BLaER1 treated with 17β-estradiol and CSF1 and Interleukin-3, amounts not matched to agents 10 nM and 100 nM (cell line): ENCODE measurements around the gene REEP6.
A peak's percentile ranks its signal among the peaks of the same experiment; 100 is the strongest.
"Not testable (repeated sequence)": the region's sequence is repeated elsewhere in the genome, so short reads cannot be mapped to it uniquely, and the experiment has no call there.

Experiments used
- H3K27ac ChIP-seq, 11 experiments: shearing (Covaris generic); formaldehyde crosslinking; 2 replicates each; pipeline ENCODE4 v1.8.1; 2022
- H3K27me3 ChIP-seq, 11 experiments: shearing (Covaris generic); formaldehyde crosslinking; 2 replicates each; pipeline ENCODE4 v1.8.1; 2022
- H3K36me3 ChIP-seq, 11 experiments: shearing (Covaris generic); formaldehyde crosslinking; 2 replicates each; pipeline ENCODE4 v1.8.1; 2022
- H3K4me1 ChIP-seq, 10 experiments: shearing (Covaris generic); formaldehyde crosslinking; 2 replicates each; pipeline ENCODE4 v1.8.1; 2022
- H3K4me2 ChIP-seq, 11 experiments: shearing (Covaris generic); formaldehyde crosslinking; 2 replicates each; pipeline ENCODE4 v1.8.1; 2022
- H3K4me3 ChIP-seq, 10 experiments: shearing (Covaris generic); formaldehyde crosslinking; 2 replicates each; pipeline ENCODE4 v1.8.1; 2022
- H3K9ac ChIP-seq, 11 experiments: shearing (Covaris generic); formaldehyde crosslinking; 2 replicates each; pipeline ENCODE4 v1.8.1; 2022
- H3K9me3 ChIP-seq, 11 experiments: shearing (Covaris generic); formaldehyde crosslinking; replicated peaks in 1 of 11; 2 replicates each; pipeline ENCODE4 v1.8.1; 2022
- H4K20me1 ChIP-seq, 11 experiments: shearing (Covaris generic); formaldehyde crosslinking; 2 replicates each; pipeline ENCODE4 v1.8.1; 2022
- Cebpa-rat ChIP-seq, 11 experiments: shearing (Covaris generic); IDR thresholded peaks; 2 replicates each; pipeline ENCODE4 v1.8.1; 2022

The REEP6 gene

DNA sequence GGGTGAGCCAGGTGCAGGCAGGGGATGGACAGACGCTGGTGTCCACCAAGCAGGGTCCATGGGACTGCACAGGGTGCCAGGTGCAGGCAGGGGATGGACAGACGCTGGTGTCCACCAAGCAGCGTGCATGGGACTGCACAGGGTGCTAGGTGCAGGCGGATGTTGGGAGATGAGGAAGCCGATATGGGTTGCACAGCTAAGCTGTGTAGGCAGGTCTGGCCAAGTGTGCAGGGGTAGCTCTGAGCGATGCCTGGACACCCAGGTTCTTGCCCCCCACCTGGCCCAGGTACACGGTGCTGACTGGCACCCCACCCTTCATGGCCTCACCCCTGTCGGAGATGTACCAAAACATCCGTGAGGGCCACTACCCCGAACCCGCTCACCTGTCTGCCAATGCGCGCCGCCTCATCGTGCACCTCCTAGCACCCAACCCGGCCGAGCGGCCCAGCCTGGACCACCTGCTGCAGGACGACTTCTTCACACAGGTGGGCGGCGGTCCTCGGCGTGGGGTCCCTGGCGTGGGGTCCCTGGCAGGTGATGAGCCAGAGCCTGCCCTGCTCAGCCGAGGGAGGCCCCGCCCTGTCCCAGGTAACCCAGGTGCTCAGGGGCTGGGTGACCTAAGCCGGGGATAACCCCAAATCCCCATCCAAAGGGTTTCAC is 36.8 kb downstream of the REEP6 start:
- TF ChIP-seq Cebpa-rat (IDR thresholded peaks at IDR 0.05), result no peak
- no peak overlapping the region for H3K4me3 ChIP-seq

DNA sequence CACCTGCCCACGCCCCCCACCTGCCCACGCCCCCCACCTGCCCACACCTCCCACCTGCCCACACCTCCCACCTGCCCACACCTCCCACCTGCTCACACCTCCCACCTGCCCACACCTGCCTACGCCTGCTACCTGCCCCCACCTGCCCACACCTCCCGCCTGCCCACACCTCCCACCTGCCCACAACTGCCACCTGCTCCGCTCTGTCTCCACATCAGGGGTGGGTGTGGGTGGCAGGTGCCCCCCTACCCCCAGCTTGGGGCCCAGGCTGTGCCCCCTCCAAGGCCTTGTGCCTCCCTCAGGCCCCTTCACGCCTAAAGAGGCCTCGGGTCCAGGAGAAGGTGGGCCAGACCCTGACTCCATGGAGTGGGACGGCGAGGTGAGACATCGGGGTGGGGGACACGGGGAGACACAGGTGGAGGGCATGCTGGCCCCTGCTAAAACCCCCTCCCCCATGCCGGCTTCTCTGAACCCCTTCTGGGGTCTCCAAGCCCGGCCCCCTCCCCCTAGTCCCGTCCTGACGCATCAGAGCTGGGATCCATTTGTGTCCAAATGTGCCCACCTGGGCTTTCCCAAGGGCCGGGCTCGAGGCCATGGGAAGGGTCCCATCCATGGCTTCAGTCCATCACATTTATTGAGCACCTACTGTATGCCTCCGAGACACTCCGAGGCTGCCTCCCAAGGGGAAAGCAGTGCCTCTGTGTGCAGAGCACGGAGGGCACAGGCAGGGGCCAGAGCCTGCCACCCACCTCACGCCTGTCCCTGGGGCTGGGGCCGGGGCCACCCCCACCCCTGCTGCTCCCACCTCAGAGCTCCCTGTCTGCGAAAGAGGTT is 37.8 kb downstream of the REEP6 start:
- H3K27me3 ChIP-seq, result peaks cover 4 to 23% (median 18%) of the 10 kb centered on the region in 11 experiments; a peak in 17 of 22 replicates

More for the DNA sequence above, 36.8 kb downstream of the REEP6 start:
- H3K4me1 ChIP-seq, result peaks cover 0 to 5% (median under 1%) of the 10 kb centered on the region in 10 experiments; a peak in 7 of 20 replicates
- H3K9ac ChIP-seq, result no peak overlapping the region
- 0 out of 22 replicates have a peak, but pooled peaks cover 0 to 4% (median 0%) of the 10 kb centered on the region in 11 experiments for H3K9me3 ChIP-seq
- H3K27me3 ChIP-seq, result peaks cover 12 to 34% (median 28%) of the 10 kb centered on the region in 11 experiments; a peak in 19 of 22 replicates
- no peaks in the 10 kb centered on the region for H3K36me3 ChIP-seq
- peaks cover 0 to 32% (median 0%) of the 10 kb centered on the region in 11 experiments; a peak in 2 of 22 replicates for H4K20me1 ChIP-seq
- H3K27ac ChIP-seq, result no peak overlapping the region
- H3K4me2 ChIP-seq, result no peak overlapping the region

DNA sequence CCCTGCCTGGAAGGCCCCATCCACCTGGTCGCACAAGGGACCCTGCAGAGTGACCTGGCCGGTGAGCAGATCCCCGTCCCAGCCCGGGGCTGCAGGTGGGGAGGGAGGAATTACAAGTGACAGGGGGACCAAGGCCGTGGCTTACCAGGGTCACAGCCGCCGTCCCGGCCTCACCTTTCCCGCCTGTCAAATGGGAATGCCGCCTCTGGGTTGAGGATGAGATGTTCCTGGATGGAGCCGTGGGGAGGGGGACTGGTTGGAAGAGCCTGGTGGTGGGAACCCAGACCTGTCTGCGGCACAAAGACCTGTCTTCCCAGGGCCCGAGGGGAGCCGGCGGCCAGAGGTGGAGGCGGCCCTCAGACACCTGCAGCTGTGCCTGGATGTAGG is 38.4 kb downstream of the REEP6 start:
- Histone ChIP-seq H3K36me3 (no peaks in the 10 kb centered on the region), H3K4me1 (peaks cover 0 to 12% (median 7%) of the 10 kb centered on the region in 10 experiments; a peak in 10 of 20 replicates), H3K4me3 (no peak overlapping the region), H4K20me1 (peaks cover 0 to 32% (median 0%) of the 10 kb centered on the region in 11 experiments; a peak in 2 of 22 replicates), H3K4me2 (no peak overlapping the region), H3K9me3 (0 out of 22 replicates have a peak, but pooled peaks cover 0 to under 1% (median 0%) of the 10 kb centered on the region in 11 experiments), H3K27ac (no peak overlapping the region), H3K27me3 (peaks cover 4 to 17% (median 12%) of the 10 kb centered on the region in 11 experiments; a peak in 17 of 22 replicates), H3K9ac (no peak overlapping the region)
- TF ChIP-seq Cebpa-rat (IDR thresholded peaks at IDR 0.05), result no peak

More for the DNA sequence above, 37.8 kb downstream of the REEP6 start:
- TF ChIP-seq Cebpa-rat (IDR thresholded peaks at IDR 0.05), result no peak
- Histone ChIP-seq H3K4me2 (no peak overlapping the region), H3K9ac (no peak overlapping the region), H3K4me3 (no peak overlapping the region), H3K36me3 (no peaks in the 10 kb centered on the region), H3K27ac (no peak overlapping the region), H3K4me1 (peaks cover 0 to 12% (median 7%) of the 10 kb centered on the region in 10 experiments; a peak in 10 of 20 replicates), H3K9me3 (0 out of 22 replicates have a peak, but pooled peaks cover 0 to 4% (median 0%) of the 10 kb centered on the region in 11 experiments), H4K20me1 (peaks cover 0 to 32% (median 0%) of the 10 kb centered on the region in 11 experiments; a peak in 2 of 22 replicates)

DNA sequence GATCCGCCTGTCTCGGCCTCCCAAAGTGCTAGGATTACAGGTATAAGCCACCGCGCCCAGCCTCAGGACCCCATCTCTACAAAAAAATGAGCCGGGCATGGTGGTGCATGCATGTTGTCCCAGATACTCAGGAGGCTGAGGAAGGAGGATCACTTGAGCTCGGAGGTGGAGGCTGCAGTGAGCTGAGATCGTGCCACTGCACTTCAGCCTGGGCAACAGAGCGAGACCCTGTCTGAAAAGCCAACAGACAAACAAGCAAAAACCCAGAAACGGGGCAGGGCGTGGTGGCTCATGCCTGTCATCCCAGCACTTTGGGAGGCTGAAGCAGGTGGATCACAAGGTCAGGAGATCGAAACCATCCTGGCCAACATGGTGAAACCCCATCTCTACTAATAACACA is 39.9 kb downstream of the REEP6 start:
- not testable (repeated sequence) for H3K9ac ChIP-seq, H3K4me2 ChIP-seq, H3K27ac ChIP-seq, H3K27me3 ChIP-seq, H3K9me3 ChIP-seq, H3K4me3 ChIP-seq, H3K36me3 ChIP-seq
- H4K20me1 ChIP-seq, result peaks cover 0 to 26% (median 0%) of the 10 kb centered on the region in 11 experiments; a peak in 2 of 22 replicates
- peaks cover 0 to 12% (median 7%) of the 10 kb centered on the region in 10 experiments; a peak in 10 of 20 replicates for H3K4me1 ChIP-seq

DNA sequence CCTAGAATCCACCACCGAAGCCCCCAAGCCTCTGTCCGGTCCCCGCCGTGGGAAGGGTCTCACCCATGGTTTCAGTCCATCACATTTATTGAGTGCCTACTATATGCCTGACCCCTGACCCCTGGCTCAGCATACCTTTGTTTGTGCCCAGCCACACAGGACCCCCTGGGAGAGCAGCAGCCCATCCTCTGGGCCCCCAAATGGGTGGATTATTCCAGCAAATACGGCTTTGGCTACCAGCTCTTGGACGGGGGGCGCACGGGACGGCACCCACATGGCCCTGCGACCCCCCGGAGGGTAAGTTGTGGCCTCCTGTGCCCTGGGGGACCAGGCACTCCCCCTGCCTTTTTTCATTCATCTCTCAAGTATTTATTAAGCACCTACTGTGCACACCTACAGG is 40.6 kb downstream of the REEP6 start:
- no peak overlapping the region for H3K9ac ChIP-seq
- H3K27me3 ChIP-seq, result no peaks in the 10 kb centered on the region; a peak in 1 of 22 replicates
- no peak overlapping the region for H3K27ac ChIP-seq
- no peaks in the 10 kb centered on the region for H3K36me3 ChIP-seq
- peaks cover 0 to 19% (median 0%) of the 10 kb centered on the region in 11 experiments; a peak in 2 of 22 replicates for H4K20me1 ChIP-seq
- H3K4me3 ChIP-seq, result no peak overlapping the region
- TF ChIP-seq Cebpa-rat (IDR thresholded peaks at IDR 0.05), result no peak
- peaks cover 0 to 12% (median 7%) of the 10 kb centered on the region in 10 experiments; a peak in 10 of 20 replicates for H3K4me1 ChIP-seq
- H3K4me2 ChIP-seq, result no peak overlapping the region
- H3K9me3 ChIP-seq, result peaks cover 0 to 10% (median 0%) of the 10 kb centered on the region in 11 experiments; a peak in 4 of 22 replicates

DNA sequence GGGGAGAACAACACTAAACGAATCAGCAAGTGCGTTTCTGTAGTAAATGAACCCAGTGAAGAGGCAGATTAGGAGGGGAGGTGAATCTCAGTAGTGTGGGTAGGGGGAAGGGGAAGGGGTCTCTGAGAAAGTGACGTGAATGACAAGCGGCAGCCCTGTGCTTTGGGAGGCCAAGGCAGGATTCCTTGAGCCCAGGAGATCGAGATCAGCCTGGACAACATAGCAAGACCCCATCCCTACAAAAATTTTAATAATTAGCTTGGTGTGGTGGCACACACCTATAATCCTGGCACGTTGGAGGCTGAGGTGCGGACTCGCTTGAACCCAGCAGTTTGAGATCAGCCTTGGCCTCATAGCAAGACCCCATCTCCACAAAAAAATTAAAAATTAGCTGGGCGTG is 41.0 kb downstream of the REEP6 start:
- Histone ChIP-seq H3K27me3 (no peaks in the 10 kb centered on the region; a peak in 1 of 22 replicates), H3K27ac (no peak overlapping the region), H3K4me3 (no peak overlapping the region), H4K20me1 (peaks cover 0 to 17% (median 0%) of the 10 kb centered on the region in 11 experiments; a peak in 2 of 22 replicates), H3K9ac (no peak overlapping the region), H3K9me3 (peaks cover 0 to 10% (median 0%) of the 10 kb centered on the region in 11 experiments; a peak in 4 of 22 replicates), H3K4me1 (peaks cover 0 to 12% (median 7%) of the 10 kb centered on the region in 10 experiments; a peak in 10 of 20 replicates), H3K36me3 (no peaks in the 10 kb centered on the region), H3K4me2 (no peak overlapping the region)
- no peak for TF ChIP-seq Cebpa-rat (IDR thresholded peaks at IDR 0.05)

DNA sequence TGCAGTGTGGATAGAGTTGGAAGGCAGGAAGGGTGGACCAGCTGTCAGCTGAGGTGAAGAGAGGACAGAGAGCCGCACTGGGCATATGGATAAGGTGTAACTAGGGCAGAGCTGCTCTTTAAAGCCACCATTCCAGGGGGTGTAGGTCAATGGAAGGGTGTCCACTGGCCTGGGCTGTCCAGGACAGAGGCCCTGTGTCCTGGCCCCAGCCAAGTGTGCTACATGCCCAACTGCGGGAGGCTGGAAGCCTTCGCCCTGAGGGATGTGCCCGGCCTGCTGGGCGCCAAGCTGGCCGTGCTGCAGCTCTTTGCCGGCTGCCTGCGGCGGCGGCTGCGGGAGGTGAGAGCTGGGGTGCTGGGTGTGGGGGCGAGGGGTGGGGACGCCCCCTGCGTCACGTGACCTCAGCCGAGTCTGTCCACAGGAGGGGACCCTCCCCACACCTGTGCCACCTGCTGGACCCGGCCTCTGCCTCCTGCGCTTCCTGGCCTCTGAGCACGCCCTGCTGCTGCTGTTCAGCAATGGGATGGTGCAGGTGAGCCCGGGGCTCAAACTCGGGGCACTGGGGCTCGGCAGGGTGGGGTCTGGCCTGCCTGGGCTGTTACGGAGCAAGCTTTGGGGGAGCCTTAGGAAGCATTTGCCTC is 42.6 kb downstream of the REEP6 start:
- no peak for TF ChIP-seq Cebpa-rat (IDR thresholded peaks at IDR 0.05)
- Histone ChIP-seq H3K9me3 (peaks cover 0 to 10% (median 0%) of the 10 kb centered on the region in 11 experiments; a peak in 4 of 22 replicates), H4K20me1 (peaks cover 0 to 7% (median 0%) of the 10 kb centered on the region in 11 experiments; a peak in 1 of 22 replicates), H3K27me3 (no peaks in the 10 kb centered on the region; a peak in 1 of 22 replicates), H3K27ac (no peak overlapping the region), H3K4me2 (peak overlapping the region in 7 of 11 experiments; percentile 5 to 51 (median 43); a peak in 8 of 22 replicates), H3K36me3 (no peaks in the 10 kb centered on the region), H3K4me1 (peaks cover 0 to 14% (median 8%) of the 10 kb centered on the region in 10 experiments; a peak in 11 of 20 replicates), H3K9ac (no peak overlapping the region), H3K4me3 (no peak overlapping the region)

DNA sequence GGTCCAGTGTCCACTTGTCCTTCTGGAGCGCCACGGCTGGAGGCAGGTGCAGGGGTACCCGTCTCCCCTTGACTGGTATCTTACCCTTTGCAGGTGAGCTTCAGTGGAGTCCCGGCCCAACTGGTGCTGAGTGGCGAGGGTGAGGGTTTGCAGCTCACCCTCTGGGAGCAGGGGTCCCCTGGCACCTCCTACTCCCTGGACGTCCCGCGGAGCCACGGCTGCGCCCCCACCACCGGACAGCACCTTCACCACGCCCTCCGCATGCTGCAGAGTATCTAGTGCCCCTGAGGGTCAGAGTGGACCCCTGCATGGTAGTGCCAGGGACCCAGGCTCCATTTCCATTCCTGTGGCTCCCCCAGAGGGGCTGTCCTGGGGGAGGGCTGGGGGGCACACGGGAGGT is 44.0 kb downstream of the REEP6 start:
- Histone ChIP-seq H3K27me3 (no peaks in the 10 kb centered on the region), H3K27ac (no peak overlapping the region), H3K4me2 (no peak overlapping the region), H3K4me1 (peaks cover 0 to 20% (median 8%) of the 10 kb centered on the region in 10 experiments; a peak in 11 of 20 replicates), H3K4me3 (no peak overlapping the region), H4K20me1 (no peaks in the 10 kb centered on the region; a peak in 1 of 22 replicates), H3K36me3 (no peaks in the 10 kb centered on the region), H3K9me3 (peaks cover 0 to 10% (median 0%) of the 10 kb centered on the region in 11 experiments; a peak in 4 of 22 replicates), H3K9ac (no peak overlapping the region)
- no peak for TF ChIP-seq Cebpa-rat (IDR thresholded peaks at IDR 0.05)

DNA sequence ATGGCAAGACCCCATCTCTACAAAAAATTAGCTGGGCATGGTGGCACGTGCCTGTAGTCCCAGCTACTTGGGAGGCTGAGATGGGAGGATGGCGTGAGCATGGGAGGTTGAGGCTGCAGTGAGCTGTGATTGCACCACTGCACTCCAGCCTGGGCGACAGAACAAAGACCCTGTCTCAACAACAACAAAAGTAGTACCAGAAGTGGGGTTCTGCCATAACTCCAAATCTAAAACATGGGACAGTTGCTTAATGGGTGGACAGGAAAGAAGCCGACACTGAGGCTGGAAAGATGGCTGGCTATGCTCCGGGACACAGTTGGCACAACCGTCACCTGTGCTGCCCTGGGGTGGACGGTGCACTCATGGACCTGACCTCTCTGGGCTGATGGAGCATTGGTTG is 44.7 kb downstream of the REEP6 start:
- H4K20me1 ChIP-seq, H3K27ac ChIP-seq, H3K27me3 ChIP-seq, H3K4me3 ChIP-seq, H3K4me2 ChIP-seq, H3K36me3 ChIP-seq, H3K9ac ChIP-seq: not testable (repeated sequence)
- Histone ChIP-seq H3K9me3 (peaks cover 0 to 10% (median 0%) of the 10 kb centered on the region in 11 experiments; a peak in 4 of 22 replicates), H3K4me1 (peaks cover 0 to 25% (median 11%) of the 10 kb centered on the region in 10 experiments; a peak in 11 of 20 replicates)
